ENCODE results near the gene PLCB3.

PLCB3 gene

DNA sequence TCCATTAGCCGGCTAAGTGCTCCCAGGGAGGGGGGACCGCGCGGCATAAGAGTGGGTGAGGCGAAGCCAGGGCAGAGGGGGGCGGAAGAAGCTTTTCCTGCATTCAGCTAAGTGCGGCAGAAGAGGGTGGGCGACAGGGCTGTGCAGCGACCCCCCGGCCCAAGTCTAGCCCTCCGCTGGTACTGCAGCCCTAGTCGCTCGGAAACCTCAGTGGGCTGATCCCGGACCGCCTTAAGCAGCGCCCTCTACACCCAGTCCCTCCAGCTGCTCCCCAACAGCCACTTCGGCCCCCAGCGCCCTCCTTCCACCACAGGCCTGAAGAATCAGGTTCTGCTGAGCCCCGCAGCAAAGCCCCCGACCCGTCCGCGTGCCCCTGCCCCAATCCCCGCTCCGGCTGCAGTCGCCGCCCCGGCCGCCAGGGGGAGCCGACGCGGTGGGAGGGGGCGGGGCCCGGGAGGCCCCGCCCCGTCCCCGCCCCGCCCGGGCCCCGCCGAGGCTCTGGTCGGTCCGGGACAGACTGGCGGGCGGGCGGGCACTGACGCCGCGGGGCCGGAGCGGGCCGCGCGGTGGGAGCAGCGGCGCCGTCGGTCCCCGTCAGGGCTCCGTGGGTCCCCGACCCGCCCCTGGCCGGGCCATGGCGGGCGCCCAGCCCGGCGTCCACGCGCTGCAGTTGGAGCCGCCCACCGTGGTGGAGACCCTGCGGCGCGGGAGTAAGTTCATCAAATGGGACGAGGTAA is at the start of gene PLCB3:
PLCB3 (plus strand) TSS at position 515 of the 737 bp plus-strand sequence; CDS start at position 635, 120 bp downstream.
- DNase-seq = peak; percentile 54

DNA sequence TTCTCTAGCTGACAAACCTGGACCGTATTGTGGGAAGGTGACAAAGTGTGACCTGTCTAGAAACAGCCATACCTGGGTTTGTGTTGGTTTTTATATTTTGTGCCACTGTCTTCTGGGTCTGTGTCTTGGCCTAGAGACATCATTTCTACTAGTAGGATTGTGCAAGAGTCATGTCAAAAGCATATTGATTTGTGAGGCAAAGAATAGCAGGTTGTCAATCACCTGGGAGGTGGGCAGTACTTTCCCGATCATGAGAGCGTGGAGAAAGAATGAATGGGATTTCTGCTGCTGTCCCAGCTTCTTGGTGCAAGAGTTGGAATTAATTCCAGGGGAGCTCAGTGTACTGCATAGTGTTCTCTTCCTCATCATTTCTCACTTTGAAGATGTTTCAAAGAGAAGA is 49.8 kb upstream of the PLCB3 start:
- no peak for DNase-seq

DNA sequence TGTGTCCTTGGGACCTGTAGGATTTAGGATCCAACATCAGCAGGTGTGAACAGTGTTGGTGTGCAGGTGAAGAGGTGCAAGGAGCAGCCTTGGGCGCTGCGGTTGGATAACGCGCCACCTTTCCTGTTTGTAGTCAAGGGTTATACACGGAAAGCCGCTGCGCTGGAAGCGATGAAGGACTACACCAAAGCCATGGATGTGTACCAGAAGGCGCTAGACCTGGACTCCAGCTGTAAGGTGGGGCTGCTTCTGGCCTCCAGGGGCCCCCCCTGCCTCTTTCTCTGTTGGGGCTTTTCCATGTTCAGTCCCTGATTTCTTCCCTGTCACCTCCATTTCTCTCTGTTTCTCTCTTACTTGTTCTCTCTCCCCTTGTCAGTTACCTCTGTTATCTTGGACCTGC is 48.3 kb upstream of the PLCB3 start:
- no peak for DNase-seq

DNA sequence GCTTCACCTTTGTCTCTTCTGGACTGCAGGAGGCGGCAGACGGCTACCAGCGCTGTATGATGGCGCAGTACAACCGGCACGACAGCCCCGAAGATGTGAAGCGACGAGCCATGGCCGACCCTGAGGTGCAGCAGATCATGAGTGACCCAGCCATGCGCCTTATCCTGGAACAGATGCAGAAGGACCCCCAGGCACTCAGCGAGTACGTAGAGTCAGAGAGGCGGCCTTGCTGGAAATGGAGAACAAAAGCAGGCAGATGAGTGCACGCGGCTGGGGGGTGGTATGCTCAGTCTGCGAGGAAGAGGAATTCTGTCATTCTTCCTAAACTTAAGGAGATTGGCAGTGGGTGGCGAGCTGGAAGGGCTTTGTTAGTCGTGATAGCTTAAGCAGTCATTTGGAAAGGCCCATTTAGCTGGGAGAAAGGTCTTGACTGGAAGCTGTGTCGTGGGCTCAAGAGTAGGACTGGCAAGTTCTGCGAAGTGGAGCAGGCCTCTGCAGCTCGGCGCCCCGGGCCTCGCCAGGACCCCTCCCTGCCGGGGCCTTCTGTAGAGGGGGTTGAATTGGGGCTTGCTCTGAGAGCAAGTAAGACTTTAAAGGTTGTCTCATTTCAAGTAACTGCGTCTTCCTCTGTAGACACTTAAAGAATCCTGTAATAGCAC is 47.8 kb upstream of the PLCB3 start:
- DNase-seq = no peak

- DNase-seq = no peak
Measured at GRCh38 chr11:64204080-64204440, 47.3 kb upstream of the PLCB3 start.

DNA sequence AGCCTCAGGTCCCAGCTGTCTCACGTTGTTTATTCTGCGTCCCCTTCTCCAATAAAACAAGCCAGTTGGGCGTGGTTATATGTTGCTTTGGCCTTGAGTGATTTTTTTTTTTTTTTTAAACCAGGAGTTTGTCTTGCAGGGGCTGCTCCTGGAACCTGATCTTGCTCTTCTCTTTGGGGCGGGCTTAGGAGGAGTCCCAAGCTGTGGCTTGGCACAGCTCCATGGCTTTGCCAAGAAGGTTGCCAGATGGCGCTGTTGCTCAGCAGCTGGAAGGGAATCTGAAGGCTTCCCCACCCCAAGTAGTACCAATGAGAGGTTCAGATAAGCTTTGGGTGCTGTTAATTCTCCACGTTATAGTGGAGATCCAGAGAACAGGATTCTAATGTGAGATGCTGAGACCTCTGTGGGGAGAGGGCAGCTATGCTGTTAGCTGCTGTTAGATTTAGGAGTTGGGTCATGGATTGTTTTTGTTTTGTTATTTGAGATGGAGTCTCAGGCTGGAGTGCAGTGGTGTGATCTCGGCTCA is 46.8 kb upstream of the PLCB3 start:
- DNase-seq = peak; percentile 94

DNA sequence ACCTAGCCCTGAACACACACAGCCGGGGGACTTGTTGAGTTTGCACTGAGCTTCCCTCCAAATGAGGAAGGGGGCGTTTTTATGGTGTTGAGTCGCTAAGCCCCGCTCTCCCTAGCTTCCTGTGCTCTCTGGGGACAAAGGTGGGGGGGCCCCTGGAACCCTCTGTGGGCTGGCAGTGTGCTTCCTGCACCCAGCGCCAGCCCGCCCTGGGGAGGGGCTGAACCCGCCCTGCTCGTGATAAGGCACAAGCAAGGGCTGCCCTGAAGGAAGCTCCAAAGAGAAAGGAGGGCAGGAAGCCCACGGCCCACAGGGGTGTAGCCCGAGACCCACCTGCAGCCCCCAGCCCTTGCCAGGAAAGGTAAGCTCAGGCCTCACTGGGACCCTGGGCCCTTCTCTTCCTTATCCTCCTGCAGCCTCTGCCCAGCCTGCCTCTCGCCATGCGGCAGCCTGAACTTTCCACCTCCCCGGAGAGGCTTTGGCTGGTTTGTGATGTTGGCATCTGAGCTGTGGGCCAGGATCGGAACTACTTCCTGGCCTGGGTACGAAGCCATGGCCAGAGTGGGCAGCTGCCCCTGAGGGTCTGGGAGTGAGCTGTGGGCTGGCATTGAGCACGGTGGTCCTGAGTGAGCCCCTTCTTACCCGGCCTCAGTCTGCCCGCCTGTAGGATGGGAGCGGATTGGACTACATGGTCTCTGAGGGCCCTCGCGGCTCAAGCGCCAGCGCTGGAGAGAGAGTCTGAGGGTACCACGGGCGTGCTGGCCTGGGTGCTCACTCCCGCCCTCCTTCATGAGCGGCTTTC is 44.7 kb upstream of the PLCB3 start, which contains the start of gene FERMT3:
FERMT3 (plus strand) TSS at position 265 of the 799 bp plus-strand sequence. CDS start 644 bp downstream, outside the sequence.
- no peak for DNase-seq

DNA sequence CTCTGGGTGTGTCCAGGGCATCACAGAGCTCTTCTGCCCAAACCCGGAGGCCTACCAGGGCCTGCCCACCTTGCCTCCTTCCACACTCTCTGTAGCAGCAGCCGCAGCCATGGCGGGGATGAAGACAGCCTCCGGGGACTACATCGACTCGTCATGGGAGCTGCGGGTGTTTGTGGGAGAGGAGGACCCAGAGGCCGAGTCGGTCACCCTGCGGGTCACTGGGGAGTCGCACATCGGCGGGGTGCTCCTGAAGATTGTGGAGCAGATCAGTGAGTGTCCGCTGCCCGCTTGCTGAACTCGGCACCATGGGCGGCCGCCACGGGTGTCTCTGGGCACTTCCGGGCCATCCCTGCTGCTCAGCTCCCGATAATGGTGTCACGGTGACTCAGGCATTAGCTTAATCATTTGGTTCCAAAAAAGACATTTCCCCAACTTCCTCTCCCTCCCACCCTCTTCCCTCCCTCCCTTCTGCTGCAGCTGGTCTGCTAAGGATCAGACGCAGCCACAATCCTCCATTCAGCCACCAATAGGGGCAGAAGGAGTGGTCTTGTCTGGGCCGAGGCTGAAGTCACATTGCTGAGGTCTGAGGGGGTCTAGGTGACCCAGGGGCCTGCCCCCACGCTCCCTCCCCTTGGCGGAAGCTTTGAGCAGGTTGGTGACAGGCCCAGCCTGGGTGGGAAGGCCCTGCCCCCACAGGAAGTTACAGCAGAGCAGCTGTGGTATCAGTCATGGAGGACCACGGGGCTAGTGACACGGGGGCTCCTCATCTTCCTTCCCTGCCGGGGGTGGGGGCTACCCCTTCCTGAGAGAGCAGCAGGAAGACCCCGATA is 43.9 kb upstream of the PLCB3 start:
- DNase-seq = peak; percentile 81

GRCh38 chr11:64208086-64208795 is 43.1 kb upstream of the PLCB3 start:
- DNase-seq = no peak

DNA sequence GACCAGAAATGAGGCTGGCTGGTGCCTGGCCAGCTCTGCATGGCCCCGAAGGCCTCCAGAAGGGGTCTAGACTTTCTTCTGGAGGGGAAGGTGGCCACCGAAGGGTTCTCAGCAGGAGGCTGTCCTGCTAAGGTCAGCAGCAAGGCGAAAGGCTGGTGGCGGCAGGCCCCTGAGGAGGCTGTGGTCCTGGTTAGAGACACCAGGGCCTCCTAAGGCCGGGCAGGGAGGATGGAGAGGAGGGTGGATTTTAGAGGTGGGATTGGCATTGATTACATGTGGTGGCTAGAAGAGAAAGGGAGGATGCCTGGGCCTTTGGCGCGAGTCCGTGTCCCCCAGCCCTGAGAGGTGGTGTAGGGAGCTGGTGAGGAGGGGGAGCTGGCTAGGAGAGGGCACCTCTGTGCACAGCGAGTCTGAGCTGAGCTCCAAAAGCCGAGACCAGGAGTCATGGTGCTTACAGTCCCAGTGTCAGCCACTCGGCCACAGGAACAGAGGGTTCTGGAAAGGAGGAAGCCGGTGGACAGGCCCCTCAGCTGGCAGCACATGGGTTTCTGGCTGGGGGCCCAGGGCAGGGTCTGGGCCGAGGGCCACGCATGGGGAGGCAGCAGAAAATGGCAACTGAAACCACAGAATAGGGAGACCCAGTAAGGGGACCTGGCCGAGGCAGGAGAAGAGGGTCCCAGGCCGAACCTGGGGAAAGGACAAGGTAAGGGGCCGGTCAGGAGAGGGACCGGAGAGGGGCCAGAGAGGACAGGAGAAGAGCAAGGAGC is 42.4 kb upstream of the PLCB3 start:
- DNase-seq = no peak

DNA sequence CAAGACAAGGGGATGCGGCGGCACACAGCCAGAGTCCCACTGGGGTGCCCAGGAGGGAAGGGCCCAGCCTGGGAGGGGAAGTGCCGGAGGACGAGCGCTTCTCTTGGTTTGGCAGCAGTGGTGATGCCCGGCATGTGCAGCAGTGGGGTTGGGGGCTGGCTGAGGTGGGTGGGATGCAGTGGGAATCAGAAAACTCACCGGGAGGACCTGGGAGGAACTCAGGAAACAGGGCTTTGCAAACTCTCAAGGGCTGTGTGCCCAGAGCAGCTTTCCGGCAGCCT is 41.8 kb upstream of the PLCB3 start:
- no peak for DNase-seq

- no peak for DNase-seq
Measured at GRCh38 chr11:64210301-64211020, 40.9 kb upstream of the PLCB3 start.

GRCh38 chr11:64211181-64211872 is 40.0 kb upstream of the PLCB3 start:
- no peak for DNase-seq

DNA sequence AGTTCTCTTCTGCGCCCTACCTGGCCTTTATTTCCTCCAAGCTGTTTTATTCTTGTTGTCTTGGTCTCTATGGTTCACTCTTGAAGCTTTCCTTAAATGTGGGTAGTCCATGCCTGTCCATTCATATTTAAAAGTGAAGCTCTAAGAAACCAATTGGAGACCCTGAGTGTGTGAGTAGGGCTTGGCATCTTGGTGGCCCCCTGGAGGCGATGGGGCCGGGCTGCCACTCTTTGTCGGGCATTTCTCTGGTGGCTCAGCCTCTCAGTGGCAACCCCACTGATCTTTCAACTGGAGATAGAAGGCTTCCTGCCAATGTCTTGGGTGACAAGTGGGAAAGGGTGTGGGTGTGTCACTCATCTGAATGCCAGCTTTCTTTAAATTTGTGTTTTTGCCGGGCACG is 34.5 kb upstream of the PLCB3 start:
- no peak for DNase-seq

DNA sequence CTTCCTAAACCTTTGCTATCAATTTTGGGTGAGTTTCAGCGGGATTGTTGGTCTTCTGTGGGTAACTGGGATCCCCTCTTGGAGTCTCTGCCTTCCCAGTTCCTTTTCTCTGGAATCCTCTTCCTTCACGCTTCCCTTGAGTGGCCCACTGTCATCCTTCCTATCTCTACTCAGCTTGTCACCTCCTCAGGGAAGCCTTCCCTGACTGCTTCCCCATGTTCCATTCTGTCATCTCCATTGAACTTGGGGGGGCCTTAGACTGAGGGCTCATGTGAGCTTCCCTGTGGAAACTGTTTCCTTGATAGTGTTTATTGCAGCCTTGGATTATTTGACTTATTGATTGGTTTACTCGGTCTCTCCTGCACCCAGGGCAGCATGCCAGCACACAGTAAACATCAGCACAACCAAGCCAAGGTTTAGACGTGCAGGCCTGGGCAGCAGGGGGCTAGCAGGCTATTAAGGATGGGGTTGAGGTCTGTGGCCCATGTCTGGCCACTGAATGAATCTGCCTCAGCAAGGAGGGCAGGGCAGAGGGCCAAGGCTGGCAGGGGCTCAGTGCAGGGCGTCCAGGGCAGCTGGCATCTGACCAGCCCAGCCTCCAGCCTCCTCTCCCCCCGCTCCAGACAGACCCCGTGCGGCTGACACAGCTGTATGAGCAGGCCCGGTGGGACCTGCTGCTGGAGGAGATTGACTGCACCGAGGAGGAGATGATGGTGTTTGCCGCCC is 32.5 kb upstream of the PLCB3 start:
- no peak for DNase-seq

DNA sequence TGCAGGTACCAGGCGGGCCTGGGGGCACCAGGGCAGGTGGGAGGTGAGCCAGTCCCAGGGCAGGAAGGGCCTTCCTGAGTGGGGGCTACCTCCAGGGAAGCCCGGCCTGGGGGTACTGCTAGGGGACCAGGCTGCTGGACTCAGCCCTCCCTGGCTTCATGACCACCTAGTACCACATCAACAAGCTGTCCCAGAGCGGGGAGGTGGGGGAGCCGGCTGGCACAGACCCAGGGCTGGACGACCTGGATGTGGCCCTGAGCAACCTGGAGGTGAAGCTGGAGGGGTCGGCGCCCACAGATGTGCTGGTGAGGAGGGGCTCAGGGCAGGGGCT is 32.0 kb upstream of the PLCB3 start:
- DNase-seq = no peak

- no peak for DNase-seq
Measured at GRCh38 chr11:64219755-64220154, 31.6 kb upstream of the PLCB3 start.

DNA sequence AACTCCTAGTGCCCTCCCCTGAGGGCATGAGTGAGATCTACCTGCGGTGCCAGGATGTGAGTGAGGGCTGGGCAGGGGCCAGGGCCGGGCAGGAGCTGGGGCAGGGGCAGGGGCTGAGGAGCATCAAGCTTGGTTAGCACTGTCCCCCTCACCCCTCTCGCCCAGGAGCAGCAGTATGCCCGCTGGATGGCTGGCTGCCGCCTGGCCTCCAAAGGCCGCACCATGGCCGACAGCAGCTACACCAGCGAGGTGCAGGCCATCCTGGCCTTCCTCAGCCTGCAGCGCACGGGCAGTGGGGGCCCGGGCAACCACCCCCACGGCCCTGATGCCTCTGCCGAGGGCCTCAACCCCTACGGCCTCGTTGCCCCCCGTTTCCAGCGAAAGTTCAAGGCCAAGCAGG is 31.1 kb upstream of the PLCB3 start:
- no peak for DNase-seq

GRCh38 chr11:64220798-64221197 is 30.5 kb upstream of the PLCB3 start:
- no peak for DNase-seq

- no peak for DNase-seq
Measured at GRCh38 chr11:64222651-64223000, 28.7 kb upstream of the PLCB3 start.
